ENCODE results near the gene RNASEH1.

DNA sequence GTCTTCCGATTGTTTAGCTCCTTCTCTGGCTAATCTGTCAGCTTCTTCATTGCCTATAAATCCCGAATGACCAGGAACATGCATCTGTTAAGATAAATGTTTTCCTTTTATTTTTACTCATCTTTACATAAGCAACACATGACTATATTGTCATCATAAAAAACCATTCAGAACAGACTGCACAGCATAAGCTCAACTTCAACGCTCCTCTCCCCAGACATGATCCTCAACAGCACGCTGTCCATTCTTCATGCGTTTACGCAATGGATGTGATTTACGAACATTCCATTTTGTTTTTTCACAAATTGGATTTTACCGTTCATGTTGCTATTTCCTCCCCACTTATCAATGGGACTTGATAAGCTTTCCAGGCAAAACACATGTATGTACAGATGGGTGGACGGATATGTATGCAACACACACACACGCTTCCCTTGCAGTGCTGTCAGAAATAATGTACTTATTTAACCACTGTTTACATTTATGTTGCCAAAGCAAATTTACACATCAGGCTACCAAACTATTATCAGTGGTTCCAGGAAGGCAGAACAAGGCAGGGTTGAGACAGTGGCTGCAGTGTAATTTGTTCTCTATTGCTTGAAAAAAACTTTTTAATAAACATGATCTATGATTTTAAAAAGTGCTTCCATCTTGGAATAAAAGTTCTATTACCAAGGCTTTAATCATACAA, 12.2 kb downstream of the RNASEH1 start:
- TF ChIP-seq CTCF (IDR thresholded peaks at IDR 0.05) (no peak), POLR2A (IDR thresholded peaks at IDR 0.05) (no peak)
